Astrocyte (in vitro differentiated cells and primary cell): Measurements from ENCODE around the gene SYT7.

Source experiments
- EZH2 ChIP-seq: IDR thresholded peaks from 2 replicates; pipeline ENCODE4 v1.6.1; 2012; ENCODE audit warnings: mild to moderate bottlenecking, low read length, inconsistent platforms; ENCODE audit not compliant: insufficient read depth
- TF ChIP-seq, protein P1 (sequence below): IDR thresholded peaks from 2 replicates; pipeline ENCODE4 v1.5.1; 2011; ENCODE audit warnings: low read depth, mild to moderate bottlenecking, inconsistent platforms, low read length, moderate library complexity; ENCODE audit not compliant: insufficient read depth

- TF ChIP-seq, protein P1, sequence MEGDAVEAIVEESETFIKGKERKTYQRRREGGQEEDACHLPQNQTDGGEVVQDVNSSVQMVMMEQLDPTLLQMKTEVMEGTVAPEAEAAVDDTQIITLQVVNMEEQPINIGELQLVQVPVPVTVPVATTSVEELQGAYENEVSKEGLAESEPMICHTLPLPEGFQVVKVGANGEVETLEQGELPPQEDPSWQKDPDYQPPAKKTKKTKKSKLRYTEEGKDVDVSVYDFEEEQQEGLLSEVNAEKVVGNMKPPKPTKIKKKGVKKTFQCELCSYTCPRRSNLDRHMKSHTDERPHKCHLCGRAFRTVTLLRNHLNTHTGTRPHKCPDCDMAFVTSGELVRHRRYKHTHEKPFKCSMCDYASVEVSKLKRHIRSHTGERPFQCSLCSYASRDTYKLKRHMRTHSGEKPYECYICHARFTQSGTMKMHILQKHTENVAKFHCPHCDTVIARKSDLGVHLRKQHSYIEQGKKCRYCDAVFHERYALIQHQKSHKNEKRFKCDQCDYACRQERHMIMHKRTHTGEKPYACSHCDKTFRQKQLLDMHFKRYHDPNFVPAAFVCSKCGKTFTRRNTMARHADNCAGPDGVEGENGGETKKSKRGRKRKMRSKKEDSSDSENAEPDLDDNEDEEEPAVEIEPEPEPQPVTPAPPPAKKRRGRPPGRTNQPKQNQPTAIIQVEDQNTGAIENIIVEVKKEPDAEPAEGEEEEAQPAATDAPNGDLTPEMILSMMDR, result no peak
- no peak for TF ChIP-seq EZH2
Measured at GRCh38 chr11:61613870-61614269, 33.0 kb upstream of the SYT7 start.
